Measurements from ENCODE around the gene PCDHGA4.
"Not testable (repeated sequence)": the region's sequence is repeated elsewhere in the genome, so short reads cannot be mapped to it uniquely, and the experiment has no call there.

Gene PCDHGA4

DNA sequence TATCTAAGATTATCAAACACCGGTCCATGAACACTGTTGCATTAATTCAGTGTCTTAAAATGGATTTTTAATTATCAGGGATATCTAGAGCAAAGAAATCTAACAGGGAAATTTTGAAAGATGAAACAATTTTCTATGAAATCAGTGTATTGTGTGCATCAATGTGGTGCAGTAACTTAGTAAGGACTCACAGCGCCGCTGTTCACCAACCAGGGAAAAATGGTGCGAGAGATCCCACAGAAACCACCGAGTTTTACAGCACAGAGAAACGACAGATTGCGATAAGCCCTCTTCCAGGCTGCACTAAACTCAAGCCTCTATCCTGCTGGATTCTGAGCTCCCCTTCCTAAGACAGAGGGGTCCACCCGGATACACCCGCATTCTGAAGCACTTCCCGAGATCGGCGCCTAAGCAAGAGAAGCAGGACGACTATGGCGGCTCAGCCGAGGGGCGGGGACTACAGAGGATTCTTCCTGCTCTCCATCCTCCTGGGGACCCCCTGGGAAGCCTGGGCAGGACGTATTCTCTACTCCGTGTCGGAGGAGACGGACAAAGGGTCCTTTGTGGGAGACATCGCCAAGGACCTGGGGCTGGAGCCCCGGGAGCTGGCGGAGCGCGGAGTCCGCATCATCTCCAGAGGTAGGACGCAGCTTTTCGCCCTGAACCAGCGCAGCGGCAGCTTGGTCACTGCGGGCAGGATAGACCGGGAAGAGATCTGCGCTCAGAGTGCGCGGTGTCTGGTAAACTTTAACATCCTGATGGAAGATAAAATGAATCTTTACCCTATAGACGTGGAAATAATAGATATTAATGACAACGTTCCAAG lies 27.9 kb downstream of the PCDHGA4 start, which contains the start of gene PCDHGA7:
Gene PCDHGA7 (plus strand): TSS at position 274 of the 826 bp plus-strand sequence. CDS start 158 bp downstream, at position 432.
- H3K4me3 ChIP-seq, result peak within 1 kb of the TSS; percentile 50
- H3K27ac ChIP-seq, result no peak within 1 kb of the TSS
- TF ChIP-seq, protein P1, sequence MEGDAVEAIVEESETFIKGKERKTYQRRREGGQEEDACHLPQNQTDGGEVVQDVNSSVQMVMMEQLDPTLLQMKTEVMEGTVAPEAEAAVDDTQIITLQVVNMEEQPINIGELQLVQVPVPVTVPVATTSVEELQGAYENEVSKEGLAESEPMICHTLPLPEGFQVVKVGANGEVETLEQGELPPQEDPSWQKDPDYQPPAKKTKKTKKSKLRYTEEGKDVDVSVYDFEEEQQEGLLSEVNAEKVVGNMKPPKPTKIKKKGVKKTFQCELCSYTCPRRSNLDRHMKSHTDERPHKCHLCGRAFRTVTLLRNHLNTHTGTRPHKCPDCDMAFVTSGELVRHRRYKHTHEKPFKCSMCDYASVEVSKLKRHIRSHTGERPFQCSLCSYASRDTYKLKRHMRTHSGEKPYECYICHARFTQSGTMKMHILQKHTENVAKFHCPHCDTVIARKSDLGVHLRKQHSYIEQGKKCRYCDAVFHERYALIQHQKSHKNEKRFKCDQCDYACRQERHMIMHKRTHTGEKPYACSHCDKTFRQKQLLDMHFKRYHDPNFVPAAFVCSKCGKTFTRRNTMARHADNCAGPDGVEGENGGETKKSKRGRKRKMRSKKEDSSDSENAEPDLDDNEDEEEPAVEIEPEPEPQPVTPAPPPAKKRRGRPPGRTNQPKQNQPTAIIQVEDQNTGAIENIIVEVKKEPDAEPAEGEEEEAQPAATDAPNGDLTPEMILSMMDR (IDR thresholded peaks at IDR 0.05), result no peak
- DNase-seq (ENCODE audit: low spot score), result no peak

DNA sequence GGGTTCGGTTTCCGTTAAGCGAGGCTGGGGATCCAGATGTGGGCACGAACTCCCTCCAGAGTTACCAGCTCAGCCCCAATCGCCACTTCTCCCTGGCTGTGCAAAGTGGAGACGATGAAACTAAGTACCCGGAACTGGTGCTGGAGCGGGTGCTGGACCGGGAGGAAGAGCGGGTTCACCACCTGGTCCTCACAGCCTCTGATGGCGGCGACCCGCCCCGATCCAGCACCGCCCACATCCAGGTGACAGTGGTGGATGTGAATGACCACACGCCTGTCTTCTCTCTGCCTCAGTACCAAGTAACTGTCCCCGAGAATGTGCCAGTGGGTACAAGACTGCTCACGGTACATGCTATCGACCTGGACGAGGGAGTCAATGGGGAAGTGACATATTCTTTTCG lies 28.5 kb downstream of the PCDHGA4 start:
- TF ChIP-seq, protein P1 (IDR thresholded peaks at IDR 0.05), result no peak
- no peak overlapping the region for H3K27ac ChIP-seq
- DNase-seq (ENCODE audit: low spot score), result no peak
- H3K4me3 ChIP-seq, result peak overlapping the region; percentile 50

GRCh38 chr5:141384471-141385267 lies 29.8 kb downstream of the PCDHGA4 start:
- TF ChIP-seq, protein P1 (IDR thresholded peaks at IDR 0.05), result no peak
- peak overlapping the region; percentile 25 for H3K4me3 ChIP-seq
- DNase-seq (ENCODE audit: low spot score), result no peak
- H3K27ac ChIP-seq, result no peak overlapping the region

- not testable (repeated sequence) for H3K27ac ChIP-seq; DNase-seq (ENCODE audit: low spot score)
- peak within 1 kb of the TSS; percentile 48 for H3K4me3 ChIP-seq
Observed at GRCh38 chr5:141387557-141388311, 32.9 kb downstream of the PCDHGA4 start, which contains the start of gene PCDHGB4. Gene PCDHGB4 (plus strand): TSS chr5:141387698. CDS start chr5:141387885, 187 bp downstream.

DNA sequence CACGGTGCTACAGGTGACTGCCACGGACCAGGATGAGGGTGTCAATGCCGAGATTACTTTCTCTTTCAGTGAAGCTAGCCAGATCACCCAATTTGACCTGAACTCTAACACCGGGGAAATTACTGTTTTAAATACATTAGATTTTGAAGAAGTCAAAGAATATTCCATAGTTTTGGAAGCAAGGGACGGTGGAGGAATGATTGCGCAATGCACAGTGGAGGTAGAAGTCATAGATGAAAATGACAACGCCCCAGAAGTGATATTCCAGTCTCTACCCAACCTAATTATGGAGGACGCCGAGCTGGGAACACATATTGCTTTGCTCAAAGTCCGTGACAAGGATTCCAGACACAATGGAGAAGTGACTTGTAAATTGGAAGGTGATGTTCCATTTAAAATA lies 33.8 kb downstream of the PCDHGA4 start:
- DNase-seq (ENCODE audit: low spot score), result no peak
- TF ChIP-seq, protein P1 (IDR thresholded peaks at IDR 0.05), result no peak
- Histone ChIP-seq H3K4me3 (peak overlapping the region; percentile 48), H3K27ac (no peak overlapping the region)

- H3K4me3 ChIP-seq, result peak overlapping the region; percentile 43
- TF ChIP-seq, protein P1 (IDR thresholded peaks at IDR 0.05), result no peak
- DNase-seq (ENCODE audit: low spot score), result no peak
- H3K27ac ChIP-seq, result no peak overlapping the region
Observed at GRCh38 chr5:141389153-141390042, 34.6 kb downstream of the PCDHGA4 start.

All from coronary artery (tissue), 2 donors.